ENCODE results near the gene PCP4. TPM values are rescaled to one million over a fixed set of nuclear protein-coding genes. Genes with fewer than 3 reads are reported as not detected.
A peak's percentile ranks its signal among the peaks of the same experiment; 100 is the strongest.

PCP4 gene
- total RNA-seq, 2 experiments from 2014 or later: not detected

DNA sequence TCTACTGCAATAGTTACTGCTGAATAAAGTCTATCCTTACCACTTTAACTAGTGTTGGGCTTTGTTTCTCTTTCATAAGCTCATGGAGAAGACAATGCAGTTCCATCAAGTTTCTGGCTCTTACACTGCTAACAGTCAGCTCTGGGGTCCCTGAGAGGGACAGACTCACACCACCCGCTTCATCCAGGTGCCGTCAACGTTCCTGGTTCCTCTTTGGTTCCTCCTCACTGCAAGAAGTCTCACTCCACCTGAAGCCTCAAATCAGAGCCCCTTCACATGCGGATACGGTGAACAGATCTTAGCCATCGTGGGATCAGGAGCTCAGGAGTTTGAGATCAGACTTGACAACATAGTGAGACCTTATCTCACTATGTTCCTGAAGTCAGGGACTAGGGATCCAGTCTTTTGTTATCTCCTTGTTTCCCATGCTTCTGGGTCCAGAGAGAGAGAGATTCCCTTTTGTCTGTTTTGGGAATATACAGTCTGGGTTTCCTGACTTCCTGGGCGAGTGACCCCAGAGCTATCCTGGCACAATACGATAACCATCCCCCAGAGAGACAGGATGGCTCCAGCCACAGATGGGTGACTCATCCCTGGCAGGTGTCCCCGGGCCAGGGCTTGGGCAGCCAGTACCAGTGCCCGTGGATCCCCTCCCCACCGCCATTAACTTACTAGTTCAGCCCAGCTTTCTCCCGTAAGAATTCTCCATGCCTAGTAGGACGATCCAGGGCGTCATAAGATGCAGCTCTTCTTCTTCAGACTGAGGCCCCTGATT, 14.3 kb upstream of the PCP4 start:
- no peak overlapping the region for H2AFZ ChIP-seq (ENCODE audit: low read length)
- no peaks in the 10 kb centered on the region for H3K79me2 ChIP-seq (ENCODE audit: insufficient read depth, low read depth, low read length)
- H3K4me3 ChIP-seq (ENCODE audit: low read depth, low read length, poor library complexity, severe bottlenecking): no peak overlapping the region
- TF ChIP-seq, protein P1, sequence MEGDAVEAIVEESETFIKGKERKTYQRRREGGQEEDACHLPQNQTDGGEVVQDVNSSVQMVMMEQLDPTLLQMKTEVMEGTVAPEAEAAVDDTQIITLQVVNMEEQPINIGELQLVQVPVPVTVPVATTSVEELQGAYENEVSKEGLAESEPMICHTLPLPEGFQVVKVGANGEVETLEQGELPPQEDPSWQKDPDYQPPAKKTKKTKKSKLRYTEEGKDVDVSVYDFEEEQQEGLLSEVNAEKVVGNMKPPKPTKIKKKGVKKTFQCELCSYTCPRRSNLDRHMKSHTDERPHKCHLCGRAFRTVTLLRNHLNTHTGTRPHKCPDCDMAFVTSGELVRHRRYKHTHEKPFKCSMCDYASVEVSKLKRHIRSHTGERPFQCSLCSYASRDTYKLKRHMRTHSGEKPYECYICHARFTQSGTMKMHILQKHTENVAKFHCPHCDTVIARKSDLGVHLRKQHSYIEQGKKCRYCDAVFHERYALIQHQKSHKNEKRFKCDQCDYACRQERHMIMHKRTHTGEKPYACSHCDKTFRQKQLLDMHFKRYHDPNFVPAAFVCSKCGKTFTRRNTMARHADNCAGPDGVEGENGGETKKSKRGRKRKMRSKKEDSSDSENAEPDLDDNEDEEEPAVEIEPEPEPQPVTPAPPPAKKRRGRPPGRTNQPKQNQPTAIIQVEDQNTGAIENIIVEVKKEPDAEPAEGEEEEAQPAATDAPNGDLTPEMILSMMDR (conservative IDR thresholded peaks at IDR 0.05; ENCODE audit: low read length): no peak
- no peak for TF ChIP-seq EZH2phosphoT487 (IDR thresholded peaks at IDR 0.05; ENCODE audit: borderline replicate concordance, low read depth, low read length)
- no peaks in the 10 kb centered on the region for H3K36me3 ChIP-seq (ENCODE audit: insufficient read depth, low read length)
- no TSS peak for BruUV-seq (replicated peaks)
- no peak overlapping the region for H3K4me2 ChIP-seq (ENCODE audit: low read length)
- no peaks in the 10 kb centered on the region for H3K9me3 ChIP-seq (ENCODE audit: low read length)
- ChIA-PET CTCF (ENCODE audit: unreplicated experiment) (no interaction called here), POLR2A (interaction anchor here (1.2 kb wide), 1 partner anchor 17 kb away, joined by 5 read pairs; no protein-coding TSS in a partner anchor)
- H4K20me1 ChIP-seq (ENCODE audit: insufficient read depth, low read length): no peaks in the 10 kb centered on the region
- DNase-seq (ENCODE audit: low spot score): no peak
- H3K4me1 ChIP-seq (ENCODE audit: insufficient read depth, low read length, poor library complexity, severe bottlenecking): no peaks in the 10 kb centered on the region
- intact Hi-C loops (cut with micrococcal nuclease; ENCODE audit: unreplicated experiment): no loop called here
- H3K27ac ChIP-seq (ENCODE audit: low read depth, low read length, poor library complexity, severe bottlenecking): no peak overlapping the region
- no peaks in the 10 kb centered on the region for H3K9me2 ChIP-seq (ENCODE audit: insufficient read depth, low read length)

DNA sequence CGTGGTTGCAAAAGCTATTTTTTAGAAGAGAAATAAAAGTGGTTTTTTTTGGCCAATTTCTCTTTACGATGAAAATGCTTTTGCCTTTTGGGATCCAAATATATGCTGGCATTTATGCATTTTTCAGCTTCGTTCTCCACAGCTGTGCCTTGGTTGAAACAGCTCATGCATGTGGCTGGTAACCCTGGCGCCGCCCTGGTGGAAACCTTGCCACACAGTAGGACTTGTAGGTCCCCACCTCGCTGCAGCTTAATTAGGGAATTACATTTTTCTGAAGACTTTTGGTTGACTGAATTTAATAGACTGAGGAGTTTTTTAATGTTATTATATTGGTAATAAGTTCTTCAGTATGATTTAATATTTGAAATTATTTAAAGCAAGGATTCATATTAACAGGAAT, 12.7 kb upstream of the PCP4 start:
- H3K79me2 ChIP-seq (ENCODE audit: insufficient read depth, low read depth, low read length): no peaks in the 10 kb centered on the region
- intact Hi-C loops (cut with micrococcal nuclease; ENCODE audit: unreplicated experiment): no loop called here
- H3K4me2 ChIP-seq (ENCODE audit: low read length): no peak overlapping the region
- no peaks in the 10 kb centered on the region for H3K36me3 ChIP-seq (ENCODE audit: insufficient read depth, low read length)
- H3K27ac ChIP-seq (ENCODE audit: low read depth, low read length, poor library complexity, severe bottlenecking): no peak overlapping the region
- H4K20me1 ChIP-seq (ENCODE audit: insufficient read depth, low read length): no peaks in the 10 kb centered on the region
- H3K4me1 ChIP-seq (ENCODE audit: insufficient read depth, low read length, poor library complexity, severe bottlenecking): no peaks in the 10 kb centered on the region
- TF ChIP-seq EZH2phosphoT487 (IDR thresholded peaks at IDR 0.05; ENCODE audit: borderline replicate concordance, low read depth, low read length): no peak
- TF ChIP-seq, protein P1 (conservative IDR thresholded peaks at IDR 0.05; ENCODE audit: low read length): peak; percentile 52; the same call in 1 of the 2 replicates
- H3K9me3 ChIP-seq (ENCODE audit: low read length): no peaks in the 10 kb centered on the region
- H2AFZ ChIP-seq (ENCODE audit: low read length): no peak overlapping the region
- POLR2A ChIA-PET: interaction anchor here (0.7 kb wide), 1 partner anchor 78 kb away, joined by 3 read pairs; no protein-coding TSS in a partner anchor
- no peak overlapping the region for H3K4me3 ChIP-seq (ENCODE audit: low read depth, low read length, poor library complexity, severe bottlenecking)
- no TSS peak for BruUV-seq (replicated peaks)
- CTCF ChIA-PET (ENCODE audit: unreplicated experiment): no interaction called here
- no peaks in the 10 kb centered on the region for H3K9me2 ChIP-seq (ENCODE audit: insufficient read depth, low read length)
- no peak for DNase-seq (ENCODE audit: low spot score)

DNA sequence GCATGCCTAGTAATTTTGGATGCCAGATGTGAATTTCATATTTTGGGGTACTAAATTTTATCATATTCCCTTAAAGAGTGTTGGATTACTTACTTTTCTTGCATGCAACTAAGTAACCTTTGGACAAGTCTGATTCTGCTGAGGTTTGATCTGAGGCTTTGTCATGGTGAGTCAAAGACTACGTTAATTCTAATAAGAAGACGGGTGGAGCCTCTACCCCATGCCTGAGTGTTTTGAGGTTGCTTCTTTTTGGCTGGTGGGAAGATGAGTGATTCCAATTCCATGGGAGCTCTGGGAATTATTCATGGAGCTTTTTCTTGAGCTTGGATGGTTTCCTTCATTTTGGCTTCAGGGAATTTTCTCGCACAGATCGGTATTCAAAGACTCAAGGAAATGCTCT, 11.6 kb upstream of the PCP4 start:
- H2AFZ ChIP-seq (ENCODE audit: low read length): no peak overlapping the region
- CTCF ChIA-PET (ENCODE audit: unreplicated experiment): no interaction called here
- intact Hi-C loops (cut with micrococcal nuclease; ENCODE audit: unreplicated experiment): no loop called here
- TF ChIP-seq, protein P1 (conservative IDR thresholded peaks at IDR 0.05; ENCODE audit: low read length): no peak
- TF ChIP-seq EZH2phosphoT487 (IDR thresholded peaks at IDR 0.05; ENCODE audit: borderline replicate concordance, low read depth, low read length): no peak
- H3K79me2 ChIP-seq (ENCODE audit: insufficient read depth, low read depth, low read length): no peaks in the 10 kb centered on the region
- H3K4me2 ChIP-seq (ENCODE audit: low read length): no peak overlapping the region
- POLR2A ChIA-PET: no interaction called here
- no peak for DNase-seq (ENCODE audit: low spot score)
- no peaks in the 10 kb centered on the region for H3K4me1 ChIP-seq (ENCODE audit: insufficient read depth, low read length, poor library complexity, severe bottlenecking)
- no peaks in the 10 kb centered on the region for H3K9me2 ChIP-seq (ENCODE audit: insufficient read depth, low read length)
- no TSS peak for BruUV-seq (replicated peaks)
- H4K20me1 ChIP-seq (ENCODE audit: insufficient read depth, low read length): no peaks in the 10 kb centered on the region
- no peak overlapping the region for H3K4me3 ChIP-seq (ENCODE audit: low read depth, low read length, poor library complexity, severe bottlenecking)
- H3K36me3 ChIP-seq (ENCODE audit: insufficient read depth, low read length): no peaks in the 10 kb centered on the region
- H3K27ac ChIP-seq (ENCODE audit: low read depth, low read length, poor library complexity, severe bottlenecking): no peak overlapping the region
- H3K9me3 ChIP-seq (ENCODE audit: low read length): no peaks in the 10 kb centered on the region

Data from OCI-LY7 (cell line).